SJSA1 (cell line): ENCODE results near the gene PRPF40A. TPM values are rescaled to one million over a fixed set of nuclear protein-coding genes. Genes with fewer than 3 reads are reported as not detected.
"Not testable (repeated sequence)": the region's sequence is repeated elsewhere in the genome, so short reads cannot be mapped to it uniquely, and the experiment has no call there.

Experiments used
- DNase-seq, 2 experiments: peaks; one replicate each; pipeline ENCODE4 v3.0.0-alpha.2; 2015 to 2020; ENCODE audit warnings: low spot score in 2 of 2, low read depth in 1 of 2
- H3K27ac ChIP-seq: fragments of 250-450 bp; sonication (Bioruptor Pico); 2 replicates; pipeline ENCODE4 v1.5.1; 2020; ENCODE audit warnings: mild to moderate bottlenecking, moderate library complexity
- H3K27me3 ChIP-seq: fragments of 250-450 bp; sonication (Bioruptor Pico); replicated peaks from 2 replicates; pipeline ENCODE4 v1.5.1; 2020; ENCODE audit warnings: mild to moderate bottlenecking, moderate library complexity
- H3K36me3 ChIP-seq: fragments of 250-450 bp; sonication (Bioruptor Pico); 2 replicates; pipeline ENCODE4 v1.5.1; 2020; ENCODE audit warnings: mild to moderate bottlenecking
- H3K4me1 ChIP-seq: fragments of 250-450 bp; sonication (Bioruptor Pico); replicated peaks from 2 replicates; pipeline ENCODE4 v1.6.1; 2021; ENCODE audit warnings: mild to moderate bottlenecking
- H3K4me3 ChIP-seq: fragments of 250-450 bp; sonication (Bioruptor Pico); 2 replicates; pipeline ENCODE4 v1.5.1; 2020; ENCODE audit warnings: mild to moderate bottlenecking
- H3K9me3 ChIP-seq: fragments of 250-450 bp; sonication (Bioruptor Pico); replicated peaks from 2 replicates; pipeline ENCODE4 v1.5.1; 2020; ENCODE audit warnings: mild to moderate bottlenecking
- total RNA-seq: library from RNA; depleted of rRNA; stranded (reverse); fragments of >200 nt; shearing (Covaris generic); gene quantifications from 2 replicates; pipeline ENCODE4 v1.2.3, GENCODE V29; 2014

Gene PRPF40A
- total RNA-seq, 1 experiment from 2014 or later = 156 TPM

- not testable (repeated sequence) for H3K27me3 ChIP-seq, H3K4me3 ChIP-seq, H3K4me1 ChIP-seq, H3K27ac ChIP-seq, DNase-seq, H3K9me3 ChIP-seq
- peaks cover 53% of the 10 kb centered on the region for H3K36me3 ChIP-seq
Observed at GRCh38 chr2:152737509-152737908, 20.2 kb upstream of the PRPF40A start.

GRCh38 chr2:152730591-152731333 is 13.5 kb upstream of the PRPF40A start:
- Histone ChIP-seq H3K27ac (no peak overlapping the region), H3K4me1 (no peaks in the 10 kb centered on the region), H3K27me3 (no peaks in the 10 kb centered on the region), H3K9me3 (no peaks in the 10 kb centered on the region), H3K4me3 (no peak overlapping the region), H3K36me3 (peaks cover 20% of the 10 kb centered on the region)
- DNase-seq = no peak

GRCh38 chr2:152729844-152730243 is 12.6 kb upstream of the PRPF40A start:
- H3K27me3 ChIP-seq = no peaks in the 10 kb centered on the region
- no peak overlapping the region for H3K4me3 ChIP-seq
- H3K9me3 ChIP-seq = no peaks in the 10 kb centered on the region
- no peak for DNase-seq
- no peaks in the 10 kb centered on the region for H3K4me1 ChIP-seq
- H3K27ac ChIP-seq = no peak overlapping the region
- H3K36me3 ChIP-seq = peaks cover 15% of the 10 kb centered on the region

GRCh38 chr2:152723918-152724317 is 6.7 kb upstream of the PRPF40A start:
- peaks cover 7% of the 10 kb centered on the region; the same call in 1 of the 2 replicates for H3K4me1 ChIP-seq
- no peak overlapping the region for H3K4me3 ChIP-seq
- H3K27me3 ChIP-seq = no peaks in the 10 kb centered on the region
- H3K36me3 ChIP-seq = peaks cover 25% of the 10 kb centered on the region
- no peak overlapping the region for H3K27ac ChIP-seq
- DNase-seq = no peak
- no peaks in the 10 kb centered on the region for H3K9me3 ChIP-seq

GRCh38 chr2:152722639-152723038 is 5.4 kb upstream of the PRPF40A start:
- not testable (repeated sequence) for H3K9me3 ChIP-seq, H3K27me3 ChIP-seq, H3K27ac ChIP-seq, H3K4me3 ChIP-seq, H3K4me1 ChIP-seq, DNase-seq
- peaks cover 36% of the 10 kb centered on the region for H3K36me3 ChIP-seq

- H3K27ac ChIP-seq = no peak overlapping the region
- no peaks in the 10 kb centered on the region for H3K27me3 ChIP-seq
- no peaks in the 10 kb centered on the region for H3K9me3 ChIP-seq
- DNase-seq = no peak
- H3K36me3 ChIP-seq = peaks cover 37% of the 10 kb centered on the region
- no peak overlapping the region for H3K4me3 ChIP-seq
- H3K4me1 ChIP-seq = peaks cover 11% of the 10 kb centered on the region; the same call in 1 of the 2 replicates
Observed at GRCh38 chr2:152720794-152721193, 3.5 kb upstream of the PRPF40A start.

- peak overlapping the region; percentile 85 for H3K4me3 ChIP-seq
- H3K36me3 ChIP-seq = peaks cover 46% of the 10 kb centered on the region
- DNase-seq = peak in 1 of 2 experiments; percentile 56
- no peaks in the 10 kb centered on the region for H3K9me3 ChIP-seq
- peak overlapping the region; percentile 91 for H3K27ac ChIP-seq
- no peaks in the 10 kb centered on the region for H3K27me3 ChIP-seq
- H3K4me1 ChIP-seq = peaks cover 13% of the 10 kb centered on the region; the same call in 1 of the 2 replicates
Observed at GRCh38 chr2:152718909-152719645, 1.8 kb upstream of the PRPF40A start.

- no peaks in the 10 kb centered on the region for H3K9me3 ChIP-seq
- peaks cover 13% of the 10 kb centered on the region; the same call in 1 of the 2 replicates for H3K4me1 ChIP-seq
- H3K27ac ChIP-seq = peak within 1 kb of the TSS; percentile 91
- H3K4me3 ChIP-seq = peak within 1 kb of the TSS; percentile 85
- no peaks in the 10 kb centered on the region for H3K27me3 ChIP-seq
- DNase-seq = peak; percentile 92 to 97
- peaks cover 50% of the 10 kb centered on the region for H3K36me3 ChIP-seq
Observed at GRCh38 chr2:152718076-152718908, 1.0 kb upstream of the PRPF40A start, which contains the start of gene ARL6IP6. Gene ARL6IP6, plus strand, starts transcription at chr2:152718620. Its CDS starts 5 bp downstream, at chr2:152718625.

- H3K9me3 ChIP-seq = no peaks in the 10 kb centered on the region
- peaks cover 51% of the 10 kb centered on the region for H3K36me3 ChIP-seq
- peak overlapping the region; percentile 66 for H3K27ac ChIP-seq
- no peaks in the 10 kb centered on the region for H3K27me3 ChIP-seq
- DNase-seq = no peak
- peaks cover 13% of the 10 kb centered on the region; the same call in 1 of the 2 replicates for H3K4me1 ChIP-seq
- peak overlapping the region; percentile 85 for H3K4me3 ChIP-seq
Observed at GRCh38 chr2:152716805-152717227, 445 bp downstream of the PRPF40A start.

GRCh38 chr2:152715854-152716428 is 1.3 kb downstream of the PRPF40A start:
- Histone ChIP-seq H3K9me3 (no peaks in the 10 kb centered on the region), H3K36me3 (peaks cover 54% of the 10 kb centered on the region), H3K4me1 (peaks cover 20% of the 10 kb centered on the region), H3K27ac (no peak overlapping the region), H3K27me3 (no peaks in the 10 kb centered on the region), H3K4me3 (peak overlapping the region; percentile 85)
- peak; percentile 4 to 51 for DNase-seq

GRCh38 chr2:152715112-152715511 is 2.1 kb downstream of the PRPF40A start:
- H3K36me3 ChIP-seq = peaks cover 58% of the 10 kb centered on the region
- no peak for DNase-seq
- no peaks in the 10 kb centered on the region for H3K27me3 ChIP-seq
- H3K4me1 ChIP-seq = peaks cover 24% of the 10 kb centered on the region
- H3K9me3 ChIP-seq = no peaks in the 10 kb centered on the region
- H3K27ac ChIP-seq = no peak overlapping the region
- no peak overlapping the region for H3K4me3 ChIP-seq

- peaks cover 81% of the 10 kb centered on the region for H3K36me3 ChIP-seq
- peaks cover 15% of the 10 kb centered on the region for H3K4me1 ChIP-seq
- H3K4me3 ChIP-seq = no peak overlapping the region
- H3K27me3 ChIP-seq = no peaks in the 10 kb centered on the region
- no peaks in the 10 kb centered on the region for H3K9me3 ChIP-seq
- H3K27ac ChIP-seq = no peak overlapping the region
- DNase-seq = peak in 1 of 2 experiments; percentile 46
Observed at GRCh38 chr2:152710713-152711112, 6.5 kb downstream of the PRPF40A start.

GRCh38 chr2:152708742-152709141 is 8.5 kb downstream of the PRPF40A start:
- Histone ChIP-seq H3K4me1 (peaks cover 15% of the 10 kb centered on the region), H3K36me3 (peaks cover 69% of the 10 kb centered on the region), H3K9me3 (no peaks in the 10 kb centered on the region), H3K27me3 (no peaks in the 10 kb centered on the region), H3K27ac (no peak overlapping the region), H3K4me3 (no peak overlapping the region)
- DNase-seq = no peak
